DOHH2 (cell line): ENCODE measurements around the gene EFCAB9.

Source experiments
- CTCF ChIP-seq: fragments of 200-600 bp; sonication (generic); IDR thresholded peaks from one replicate; pipeline ENCODE4 v1.5.1; 2014; ENCODE audit warnings: antibody characterized with exemption, mild to moderate bottlenecking, low read depth, low read length; ENCODE audit not compliant: poor library complexity, severe bottlenecking
- EZH2phosphoT487 ChIP-seq: fragments of 200-600 bp; sonication (generic); IDR thresholded peaks from 2 replicates; pipeline ENCODE4 v1.6.1; 2017; ENCODE audit warnings: borderline replicate concordance, mild to moderate bottlenecking, antibody characterized with exemption, low read length, moderate library complexity, mixed read lengths

GRCh38 chr5:172150514-172151425 is 43.2 kb upstream of the EFCAB9 start:
- TF ChIP-seq CTCF (no peak), EZH2phosphoT487 (no peak)
